HepG2 (cell line): ENCODE results near the gene SPATA32. TPM values are rescaled to one million over a fixed set of nuclear protein-coding genes. Genes with fewer than 3 reads are reported as not detected.

ENCODE experiments used
- AHR ChIP-seq: IDR thresholded peaks from 2 replicates; pipeline ENCODE4 v1.6.1; 2018; ENCODE audit warnings: missing genetic modification reagents, missing compliant biosample characterization
- KLF6 ChIP-seq: IDR thresholded peaks from 2 replicates; pipeline ENCODE4 v1.8.0; 2016; ENCODE audit warnings: missing biosample characterization, missing genetic modification reagents
- LCORL ChIP-seq, 2 experiments: fragments of 450-650 bp in 1 of 2; sonication (generic) in 1 of 2; formaldehyde crosslinking in 1 of 2; IDR thresholded peaks; 2 replicates each; pipeline versions ENCODE4 v1.5.0 to v1.6.1; 2017 to 2020; ENCODE audit warnings: antibody characterized with exemption in 1 of 2, missing genetic modification reagents in 1 of 2
- PLRG1 ChIP-seq: fragments of 450-650 bp; conservative IDR thresholded peaks from 2 replicates; pipeline ENCODE4 v1.6.1; 2016
- RARA ChIP-seq: IDR thresholded peaks from 2 replicates; pipeline ENCODE4 v1.6.1; 2016; ENCODE audit warnings: missing genetic modification reagents, missing compliant biosample characterization
- ZNF260 ChIP-seq: sonication (generic); formaldehyde crosslinking; IDR thresholded peaks from 2 replicates; pipeline ENCODE4 v1.4.0; 2020; ENCODE audit warnings: missing genetic modification reagents, low read depth, mild to moderate bottlenecking, borderline replicate concordance
- polyA plus RNA-seq, 8 experiments: library from polyadenylated mRNA; depleted of rRNA in 3 of 8; stranded (reverse) in 7 of 8; unstranded in 1 of 8; fragments of >200 nt; fragmentation: Illumina TruSeq in 4 of 8; extraction: Trizol in 4 of 8; gene quantifications; 2 replicates each; pipeline versions ENCODE4 v1.2.1 to v1.2.3, GENCODE V29; 2011 to 2016; ENCODE audit warnings: low read depth in 4 of 8, missing spikeins in 1 of 8, mixed read lengths in 1 of 8; ENCODE audit not compliant: insufficient read depth in 1 of 8
- total RNA-seq, 5 experiments: library from RNA; depleted of rRNA; stranded (reverse); fragments of >200 nt; fragmentation: Illumina TruSeq; extraction: Trizol; gene quantifications; 2 replicates each; pipeline ENCODE4 v1.2.3, GENCODE V29; 2016; ENCODE audit warnings: low read depth in 1 of 5
- TF ChIP-seq, protein P1 (sequence below): sonication (generic); formaldehyde crosslinking; IDR thresholded peaks from 2 replicates; pipeline ENCODE4 v1.4.0; 2020; ENCODE audit warnings: mild to moderate bottlenecking, missing genetic modification reagents
- TF ChIP-seq, protein P2 (sequence below): sonication (generic); formaldehyde crosslinking; IDR thresholded peaks from 2 replicates; pipeline ENCODE4 v1.8.1; 2022; ENCODE audit warnings: low read depth, mild to moderate bottlenecking, missing genetic modification reagents
- TF ChIP-seq, protein P3 (sequence below): sonication (generic); formaldehyde crosslinking; IDR thresholded peaks from 2 replicates; pipeline ENCODE4 v1.5.0; 2020; ENCODE audit warnings: mild to moderate bottlenecking, missing genetic modification reagents, borderline replicate concordance
- TF ChIP-seq, protein P4 (sequence below): sonication (generic); formaldehyde crosslinking; IDR thresholded peaks from 2 replicates; pipeline ENCODE4 v1.8.0; 2022; ENCODE audit warnings: missing genetic modification reagents, mild to moderate bottlenecking, moderate library complexity, borderline replicate concordance
- TF ChIP-seq, protein P5 (sequence below): sonication (generic); formaldehyde crosslinking; IDR thresholded peaks from 2 replicates; pipeline ENCODE4 v1.4.0; 2020; ENCODE audit warnings: mild to moderate bottlenecking, missing genetic modification reagents
- TF ChIP-seq, protein P6 (sequence below): IDR thresholded peaks from 2 replicates; pipeline ENCODE4 v1.6.1; 2012; ENCODE audit warnings: low read depth, low read length, improper control_type of control experiment

The SPATA32 gene
- total and polyA plus RNA-seq, 2 of the 13 experiments (the other 11 are each of a cell fraction or from before 2014, with no cell fraction given): not detected

DNA sequence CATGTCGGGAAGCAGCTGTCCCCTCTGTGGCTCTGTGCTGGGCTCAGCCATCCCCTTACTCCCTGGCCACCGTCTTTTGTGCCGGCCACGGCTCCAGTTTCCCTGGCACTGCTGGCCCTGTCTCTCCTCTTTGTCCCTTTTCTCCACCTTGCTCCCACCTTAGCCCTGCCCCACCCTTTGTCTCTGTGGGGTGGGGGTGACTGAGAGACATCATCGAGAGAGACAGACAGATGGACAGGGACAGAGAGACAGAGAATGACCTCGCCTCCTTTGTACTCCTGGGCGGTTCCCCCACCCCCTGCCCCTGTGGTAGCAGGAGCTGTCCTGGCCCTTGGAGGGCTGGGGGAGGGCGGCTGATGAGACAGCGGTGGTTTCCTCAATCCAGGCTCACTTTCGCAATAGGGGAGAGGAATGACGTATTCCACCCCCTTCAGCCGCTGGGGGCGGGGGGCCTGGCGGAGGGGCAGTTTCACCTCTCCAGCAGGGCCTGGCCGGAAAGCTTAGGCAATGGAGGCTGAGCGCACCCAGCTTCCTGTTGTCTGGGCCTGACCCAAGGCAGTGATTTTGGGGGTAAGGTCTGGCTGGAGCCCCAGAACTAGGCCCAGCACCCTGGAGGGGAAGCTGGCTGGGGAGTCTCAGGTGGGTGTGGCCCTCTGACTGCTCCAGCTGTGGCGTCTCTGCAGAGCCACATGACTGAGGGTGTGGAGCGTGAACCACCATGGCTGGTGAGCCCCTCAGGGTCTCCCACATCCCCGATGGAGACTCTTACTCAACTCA lies 32.9 kb downstream of the SPATA32 start (continued):
- TF ChIP-seq, protein P1, sequence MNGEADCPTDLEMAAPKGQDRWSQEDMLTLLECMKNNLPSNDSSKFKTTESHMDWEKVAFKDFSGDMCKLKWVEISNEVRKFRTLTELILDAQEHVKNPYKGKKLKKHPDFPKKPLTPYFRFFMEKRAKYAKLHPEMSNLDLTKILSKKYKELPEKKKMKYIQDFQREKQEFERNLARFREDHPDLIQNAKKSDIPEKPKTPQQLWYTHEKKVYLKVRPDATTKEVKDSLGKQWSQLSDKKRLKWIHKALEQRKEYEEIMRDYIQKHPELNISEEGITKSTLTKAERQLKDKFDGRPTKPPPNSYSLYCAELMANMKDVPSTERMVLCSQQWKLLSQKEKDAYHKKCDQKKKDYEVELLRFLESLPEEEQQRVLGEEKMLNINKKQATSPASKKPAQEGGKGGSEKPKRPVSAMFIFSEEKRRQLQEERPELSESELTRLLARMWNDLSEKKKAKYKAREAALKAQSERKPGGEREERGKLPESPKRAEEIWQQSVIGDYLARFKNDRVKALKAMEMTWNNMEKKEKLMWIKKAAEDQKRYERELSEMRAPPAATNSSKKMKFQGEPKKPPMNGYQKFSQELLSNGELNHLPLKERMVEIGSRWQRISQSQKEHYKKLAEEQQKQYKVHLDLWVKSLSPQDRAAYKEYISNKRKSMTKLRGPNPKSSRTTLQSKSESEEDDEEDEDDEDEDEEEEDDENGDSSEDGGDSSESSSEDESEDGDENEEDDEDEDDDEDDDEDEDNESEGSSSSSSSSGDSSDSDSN: peak; percentile 50; the same call in 1 of the 2 replicates
- TF ChIP-seq LCORL (IDR thresholded peaks at IDR 0.05): no peak
- TF ChIP-seq LCORL (CRISPR knock-in tag; IDR thresholded peaks at IDR 0.05): peak; percentile 91
- TF ChIP-seq RARA (CRISPR knock-in tag): peak; percentile 11; the same call in 1 of the 2 replicates
- TF ChIP-seq, protein P2, sequence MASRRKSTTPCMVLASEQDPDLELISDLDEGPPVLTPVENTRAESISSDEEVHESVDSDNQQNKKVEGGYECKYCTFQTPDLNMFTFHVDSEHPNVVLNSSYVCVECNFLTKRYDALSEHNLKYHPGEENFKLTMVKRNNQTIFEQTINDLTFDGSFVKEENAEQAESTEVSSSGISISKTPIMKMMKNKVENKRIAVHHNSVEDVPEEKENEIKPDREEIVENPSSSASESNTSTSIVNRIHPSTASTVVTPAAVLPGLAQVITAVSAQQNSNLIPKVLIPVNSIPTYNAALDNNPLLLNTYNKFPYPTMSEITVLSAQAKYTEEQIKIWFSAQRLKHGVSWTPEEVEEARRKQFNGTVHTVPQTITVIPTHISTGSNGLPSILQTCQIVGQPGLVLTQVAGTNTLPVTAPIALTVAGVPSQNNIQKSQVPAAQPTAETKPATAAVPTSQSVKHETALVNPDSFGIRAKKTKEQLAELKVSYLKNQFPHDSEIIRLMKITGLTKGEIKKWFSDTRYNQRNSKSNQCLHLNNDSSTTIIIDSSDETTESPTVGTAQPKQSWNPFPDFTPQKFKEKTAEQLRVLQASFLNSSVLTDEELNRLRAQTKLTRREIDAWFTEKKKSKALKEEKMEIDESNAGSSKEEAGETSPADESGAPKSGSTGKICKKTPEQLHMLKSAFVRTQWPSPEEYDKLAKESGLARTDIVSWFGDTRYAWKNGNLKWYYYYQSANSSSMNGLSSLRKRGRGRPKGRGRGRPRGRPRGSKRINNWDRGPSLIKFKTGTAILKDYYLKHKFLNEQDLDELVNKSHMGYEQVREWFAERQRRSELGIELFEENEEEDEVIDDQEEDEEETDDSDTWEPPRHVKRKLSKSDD (CRISPR knock-in tag): no peak
- TF ChIP-seq, protein P3, sequence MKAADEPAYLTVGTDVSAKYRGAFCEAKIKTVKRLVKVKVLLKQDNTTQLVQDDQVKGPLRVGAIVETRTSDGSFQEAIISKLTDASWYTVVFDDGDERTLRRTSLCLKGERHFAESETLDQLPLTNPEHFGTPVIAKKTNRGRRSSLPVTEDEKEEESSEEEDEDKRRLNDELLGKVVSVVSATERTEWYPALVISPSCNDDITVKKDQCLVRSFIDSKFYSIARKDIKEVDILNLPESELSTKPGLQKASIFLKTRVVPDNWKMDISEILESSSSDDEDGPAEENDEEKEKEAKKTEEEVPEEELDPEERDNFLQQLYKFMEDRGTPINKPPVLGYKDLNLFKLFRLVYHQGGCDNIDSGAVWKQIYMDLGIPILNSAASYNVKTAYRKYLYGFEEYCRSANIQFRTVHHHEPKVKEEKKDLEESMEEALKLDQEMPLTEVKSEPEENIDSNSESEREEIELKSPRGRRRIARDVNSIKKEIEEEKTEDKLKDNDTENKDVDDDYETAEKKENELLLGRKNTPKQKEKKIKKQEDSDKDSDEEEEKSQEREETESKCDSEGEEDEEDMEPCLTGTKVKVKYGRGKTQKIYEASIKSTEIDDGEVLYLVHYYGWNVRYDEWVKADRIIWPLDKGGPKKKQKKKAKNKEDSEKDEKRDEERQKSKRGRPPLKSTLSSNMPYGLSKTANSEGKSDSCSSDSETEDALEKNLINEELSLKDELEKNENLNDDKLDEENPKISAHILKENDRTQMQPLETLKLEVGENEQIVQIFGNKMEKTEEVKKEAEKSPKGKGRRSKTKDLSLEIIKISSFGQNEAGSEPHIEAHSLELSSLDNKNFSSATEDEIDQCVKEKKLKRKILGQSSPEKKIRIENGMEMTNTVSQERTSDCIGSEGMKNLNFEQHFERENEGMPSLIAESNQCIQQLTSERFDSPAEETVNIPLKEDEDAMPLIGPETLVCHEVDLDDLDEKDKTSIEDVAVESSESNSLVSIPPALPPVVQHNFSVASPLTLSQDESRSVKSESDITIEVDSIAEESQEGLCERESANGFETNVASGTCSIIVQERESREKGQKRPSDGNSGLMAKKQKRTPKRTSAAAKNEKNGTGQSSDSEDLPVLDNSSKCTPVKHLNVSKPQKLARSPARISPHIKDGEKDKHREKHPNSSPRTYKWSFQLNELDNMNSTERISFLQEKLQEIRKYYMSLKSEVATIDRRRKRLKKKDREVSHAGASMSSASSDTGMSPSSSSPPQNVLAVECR: peak; percentile 53; the same call in 1 of the 2 replicates
- TF ChIP-seq KLF6 (CRISPR knock-in tag): no peak
- TF ChIP-seq PLRG1: no peak
- TF ChIP-seq, protein P4, sequence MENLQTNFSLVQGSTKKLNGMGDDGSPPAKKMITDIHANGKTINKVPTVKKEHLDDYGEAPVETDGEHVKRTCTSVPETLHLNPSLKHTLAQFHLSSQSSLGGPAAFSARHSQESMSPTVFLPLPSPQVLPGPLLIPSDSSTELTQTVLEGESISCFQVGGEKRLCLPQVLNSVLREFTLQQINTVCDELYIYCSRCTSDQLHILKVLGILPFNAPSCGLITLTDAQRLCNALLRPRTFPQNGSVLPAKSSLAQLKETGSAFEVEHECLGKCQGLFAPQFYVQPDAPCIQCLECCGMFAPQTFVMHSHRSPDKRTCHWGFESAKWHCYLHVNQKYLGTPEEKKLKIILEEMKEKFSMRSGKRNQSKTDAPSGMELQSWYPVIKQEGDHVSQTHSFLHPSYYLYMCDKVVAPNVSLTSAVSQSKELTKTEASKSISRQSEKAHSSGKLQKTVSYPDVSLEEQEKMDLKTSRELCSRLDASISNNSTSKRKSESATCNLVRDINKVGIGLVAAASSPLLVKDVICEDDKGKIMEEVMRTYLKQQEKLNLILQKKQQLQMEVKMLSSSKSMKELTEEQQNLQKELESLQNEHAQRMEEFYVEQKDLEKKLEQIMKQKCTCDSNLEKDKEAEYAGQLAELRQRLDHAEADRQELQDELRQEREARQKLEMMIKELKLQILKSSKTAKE (CRISPR knock-in tag): 0 out of 2 replicates have a peak, but pooled peaks have one; percentile 24
- TF ChIP-seq, protein P5, sequence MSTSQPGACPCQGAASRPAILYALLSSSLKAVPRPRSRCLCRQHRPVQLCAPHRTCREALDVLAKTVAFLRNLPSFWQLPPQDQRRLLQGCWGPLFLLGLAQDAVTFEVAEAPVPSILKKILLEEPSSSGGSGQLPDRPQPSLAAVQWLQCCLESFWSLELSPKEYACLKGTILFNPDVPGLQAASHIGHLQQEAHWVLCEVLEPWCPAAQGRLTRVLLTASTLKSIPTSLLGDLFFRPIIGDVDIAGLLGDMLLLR: no peak
- no peak for TF ChIP-seq ZNF260 (CRISPR knock-in tag)
- 0 out of 2 replicates have a peak, but pooled peaks have one; percentile 42 for TF ChIP-seq AHR (CRISPR knock-in tag)
- TF ChIP-seq, protein P6, sequence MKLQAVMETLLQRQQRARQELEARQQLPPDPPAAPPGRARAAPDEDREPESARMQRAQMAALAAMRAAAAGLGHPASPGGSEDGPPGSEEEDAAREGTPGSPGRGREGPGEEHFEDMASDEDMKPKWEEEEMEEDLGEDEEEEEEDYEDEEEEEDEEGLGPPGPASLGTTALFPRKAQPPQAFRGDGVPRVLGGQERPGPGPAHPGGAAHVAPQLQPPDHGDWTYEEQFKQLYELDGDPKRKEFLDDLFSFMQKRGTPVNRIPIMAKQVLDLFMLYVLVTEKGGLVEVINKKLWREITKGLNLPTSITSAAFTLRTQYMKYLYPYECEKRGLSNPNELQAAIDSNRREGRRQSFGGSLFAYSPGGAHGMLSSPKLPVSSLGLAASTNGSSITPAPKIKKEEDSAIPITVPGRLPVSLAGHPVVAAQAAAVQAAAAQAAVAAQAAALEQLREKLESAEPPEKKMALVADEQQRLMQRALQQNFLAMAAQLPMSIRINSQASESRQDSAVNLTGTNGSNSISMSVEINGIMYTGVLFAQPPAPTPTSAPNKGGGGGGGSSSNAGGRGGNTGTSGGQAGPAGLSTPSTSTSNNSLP: no peak
